Measurements from ENCODE around the gene TNRC6C.
"Not testable (repeated sequence)": the region's sequence is repeated elsewhere in the genome, so short reads cannot be mapped to it uniquely, and the experiment has no call there.

The TNRC6C gene

GRCh38 chr17:78063489-78063888 is 105.0 kb downstream of the TNRC6C start:
- no peak overlapping the region for H2AFZ ChIP-seq (ENCODE audit: low read depth)
- H3K36me3 ChIP-seq (ENCODE audit: insufficient read depth), result no peaks in the 10 kb centered on the region
- H4K20me1 ChIP-seq (ENCODE audit: insufficient read depth), result no peaks in the 10 kb centered on the region
- no peak overlapping the region for H3K4me3 ChIP-seq (IDR thresholded peaks at IDR 0.05; ENCODE audit: insufficient read depth, low read depth, low read length)
- no peaks in the 10 kb centered on the region for H3K27me3 ChIP-seq (ENCODE audit: insufficient read depth, low read depth)
- TF ChIP-seq, protein P1, sequence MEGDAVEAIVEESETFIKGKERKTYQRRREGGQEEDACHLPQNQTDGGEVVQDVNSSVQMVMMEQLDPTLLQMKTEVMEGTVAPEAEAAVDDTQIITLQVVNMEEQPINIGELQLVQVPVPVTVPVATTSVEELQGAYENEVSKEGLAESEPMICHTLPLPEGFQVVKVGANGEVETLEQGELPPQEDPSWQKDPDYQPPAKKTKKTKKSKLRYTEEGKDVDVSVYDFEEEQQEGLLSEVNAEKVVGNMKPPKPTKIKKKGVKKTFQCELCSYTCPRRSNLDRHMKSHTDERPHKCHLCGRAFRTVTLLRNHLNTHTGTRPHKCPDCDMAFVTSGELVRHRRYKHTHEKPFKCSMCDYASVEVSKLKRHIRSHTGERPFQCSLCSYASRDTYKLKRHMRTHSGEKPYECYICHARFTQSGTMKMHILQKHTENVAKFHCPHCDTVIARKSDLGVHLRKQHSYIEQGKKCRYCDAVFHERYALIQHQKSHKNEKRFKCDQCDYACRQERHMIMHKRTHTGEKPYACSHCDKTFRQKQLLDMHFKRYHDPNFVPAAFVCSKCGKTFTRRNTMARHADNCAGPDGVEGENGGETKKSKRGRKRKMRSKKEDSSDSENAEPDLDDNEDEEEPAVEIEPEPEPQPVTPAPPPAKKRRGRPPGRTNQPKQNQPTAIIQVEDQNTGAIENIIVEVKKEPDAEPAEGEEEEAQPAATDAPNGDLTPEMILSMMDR (conservative IDR thresholded peaks at IDR 0.05; ENCODE audit: low read depth, low read length), result no peak
- H3K27ac ChIP-seq, result no peak overlapping the region
- H3K4me2 ChIP-seq, result no peak overlapping the region
- H3K9ac ChIP-seq, result no peak overlapping the region
- no peaks in the 10 kb centered on the region for H3K79me2 ChIP-seq (ENCODE audit: insufficient read depth, low read depth)
- peaks cover 6% of the 10 kb centered on the region for H3K4me1 ChIP-seq (ENCODE audit: low read depth, poor library complexity, severe bottlenecking)

DNA sequence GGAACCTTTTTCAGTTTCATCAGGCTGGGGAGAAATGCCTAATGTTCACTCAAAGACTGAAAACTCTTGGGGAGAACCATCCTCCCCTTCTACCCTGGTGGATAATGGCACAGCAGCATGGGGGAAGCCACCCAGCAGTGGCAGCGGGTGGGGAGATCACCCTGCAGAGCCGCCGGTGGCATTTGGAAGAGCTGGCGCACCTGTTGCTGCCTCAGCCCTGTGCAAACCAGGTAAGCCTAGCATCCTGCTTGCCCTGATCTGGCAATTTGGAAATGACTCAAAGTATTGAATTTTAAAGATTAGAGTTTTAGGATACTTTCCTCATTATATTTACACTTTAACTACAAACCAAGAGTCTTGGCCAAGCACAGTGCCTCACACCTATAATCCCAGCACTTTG is 106.2 kb downstream of the TNRC6C start:
- Histone ChIP-seq H2AFZ (ENCODE audit: low read depth) (no peak overlapping the region), H3K27me3 (ENCODE audit: insufficient read depth, low read depth) (no peaks in the 10 kb centered on the region), H3K4me1 (ENCODE audit: low read depth, poor library complexity, severe bottlenecking) (peaks cover 6% of the 10 kb centered on the region), H3K79me2 (ENCODE audit: insufficient read depth, low read depth) (no peaks in the 10 kb centered on the region), H3K4me3 (IDR thresholded peaks at IDR 0.05; ENCODE audit: insufficient read depth, low read depth, low read length) (no peak overlapping the region), H3K27ac (no peak overlapping the region), H3K4me2 (no peak overlapping the region), H3K9ac (no peak overlapping the region), H4K20me1 (ENCODE audit: insufficient read depth) (no peaks in the 10 kb centered on the region), H3K36me3 (ENCODE audit: insufficient read depth) (no peaks in the 10 kb centered on the region)
- TF ChIP-seq, protein P1 (conservative IDR thresholded peaks at IDR 0.05; ENCODE audit: low read depth, low read length), result no peak

- H3K79me2 ChIP-seq (ENCODE audit: insufficient read depth, low read depth); H3K4me3 ChIP-seq (IDR thresholded peaks at IDR 0.05; ENCODE audit: insufficient read depth, low read depth, low read length); H3K27ac ChIP-seq; H4K20me1 ChIP-seq (ENCODE audit: insufficient read depth); H3K36me3 ChIP-seq (ENCODE audit: insufficient read depth); H3K9ac ChIP-seq; H3K4me2 ChIP-seq; H3K27me3 ChIP-seq (ENCODE audit: insufficient read depth, low read depth); H3K4me1 ChIP-seq (ENCODE audit: low read depth, poor library complexity, severe bottlenecking); H2AFZ ChIP-seq (ENCODE audit: low read depth): not testable (repeated sequence)
Measured at GRCh38 chr17:78066976-78067375, 108.5 kb downstream of the TNRC6C start.

- no peak overlapping the region for H3K4me2 ChIP-seq
- TF ChIP-seq, protein P1 (conservative IDR thresholded peaks at IDR 0.05; ENCODE audit: low read depth, low read length), result no peak
- no peaks in the 10 kb centered on the region for H3K79me2 ChIP-seq (ENCODE audit: insufficient read depth, low read depth)
- H4K20me1 ChIP-seq (ENCODE audit: insufficient read depth), result no peaks in the 10 kb centered on the region
- H3K4me3 ChIP-seq (IDR thresholded peaks at IDR 0.05; ENCODE audit: insufficient read depth, low read depth, low read length), result no peak overlapping the region
- H3K27me3 ChIP-seq (ENCODE audit: insufficient read depth, low read depth), result no peaks in the 10 kb centered on the region
- H3K4me1 ChIP-seq (ENCODE audit: low read depth, poor library complexity, severe bottlenecking), result no peaks in the 10 kb centered on the region
- no peak overlapping the region for H3K9ac ChIP-seq
- no peak overlapping the region for H2AFZ ChIP-seq (ENCODE audit: low read depth)
- peaks cover 3% of the 10 kb centered on the region; the same call in 1 of the 2 replicates for H3K36me3 ChIP-seq (ENCODE audit: insufficient read depth)
- H3K27ac ChIP-seq, result no peak overlapping the region
Measured at GRCh38 chr17:78069695-78070094, 111.2 kb downstream of the TNRC6C start.

DNA sequence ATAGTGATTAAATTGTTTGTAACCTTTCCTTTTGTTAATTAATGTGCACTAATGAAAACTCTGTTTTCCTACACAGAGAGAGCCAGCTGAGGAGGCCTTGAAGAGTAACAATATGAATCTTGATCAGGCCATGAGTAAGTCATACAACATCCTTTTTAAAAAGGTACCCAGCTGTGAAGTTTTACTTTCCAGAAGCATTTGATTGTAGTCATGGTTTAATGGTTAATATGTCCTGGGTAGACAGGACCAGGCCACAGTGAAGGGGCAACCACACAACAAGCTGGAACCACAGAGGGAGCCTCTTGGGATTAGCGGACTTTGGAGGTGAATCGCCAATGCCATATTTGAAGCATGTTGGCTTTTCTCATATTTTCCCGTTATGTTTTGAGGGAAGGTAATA is 114.5 kb downstream of the TNRC6C start:
- Histone ChIP-seq H3K4me1 (ENCODE audit: low read depth, poor library complexity, severe bottlenecking) (no peaks in the 10 kb centered on the region), H2AFZ (ENCODE audit: low read depth) (no peak overlapping the region), H3K4me2 (no peak overlapping the region), H3K27ac (no peak overlapping the region), H4K20me1 (ENCODE audit: insufficient read depth) (no peaks in the 10 kb centered on the region), H3K27me3 (ENCODE audit: insufficient read depth, low read depth) (no peaks in the 10 kb centered on the region), H3K36me3 (ENCODE audit: insufficient read depth) (peaks cover 6% of the 10 kb centered on the region; the same call in 1 of the 2 replicates), H3K79me2 (ENCODE audit: insufficient read depth, low read depth) (no peaks in the 10 kb centered on the region), H3K4me3 (IDR thresholded peaks at IDR 0.05; ENCODE audit: insufficient read depth, low read depth, low read length) (no peak overlapping the region), H3K9ac (no peak overlapping the region)
- TF ChIP-seq, protein P1 (conservative IDR thresholded peaks at IDR 0.05; ENCODE audit: low read depth, low read length), result no peak

All from KMS-11 (cell line).